ENCODE data around the gene RHNO1.

Gene RHNO1

DNA sequence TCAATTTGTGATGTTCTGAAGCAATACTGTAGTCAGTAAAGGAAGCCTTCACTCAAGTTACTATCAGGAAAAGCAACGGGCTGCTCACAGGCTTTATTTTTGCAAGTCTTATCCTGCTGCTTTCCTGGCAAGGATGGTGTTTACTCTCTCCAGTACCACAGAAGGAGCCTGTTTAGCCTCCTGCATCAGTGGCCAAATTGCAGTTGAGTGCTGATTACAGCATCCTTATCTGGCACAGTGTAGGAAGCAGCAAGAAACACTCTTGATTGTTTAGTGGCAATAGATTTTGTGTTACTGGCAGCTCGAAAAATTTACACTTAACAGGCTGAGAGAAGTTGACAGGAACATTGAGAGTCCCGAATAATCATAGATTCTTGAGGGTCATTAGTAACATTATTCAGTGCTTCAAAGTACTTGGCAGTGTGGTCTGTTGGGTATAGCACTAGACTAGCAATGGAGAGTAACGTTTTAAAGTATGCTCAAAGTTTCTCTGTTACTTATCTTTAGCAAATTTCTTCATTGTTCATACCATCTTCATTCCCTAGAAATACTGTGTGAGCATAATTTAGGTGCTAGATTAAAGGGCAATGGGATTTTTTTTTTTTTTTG, 25.4 kb downstream of the RHNO1 start:
- Histone ChIP-seq H3K36me3 (ENCODE audit: control insufficient read depth in 4 of 4, insufficient read depth in 4 of 4, low read length in 3 of 4) (no peaks in the 10 kb centered on the region), H3K9me3 (ENCODE audit: control extremely low read depth in 1 of 5, control insufficient read depth in 4 of 5, insufficient read depth in 2 of 5, low read depth in 1 of 5, low read length in 4 of 5) (no peaks in the 10 kb centered on the region), H3K4me3 (ENCODE audit: control insufficient read depth in 1 of 7, extremely low read depth in 1 of 7, insufficient read depth in 4 of 7, low read depth in 2 of 7, low read length in 6 of 7) (no peak overlapping the region), H3K4me1 (ENCODE audit: control extremely low read depth in 1 of 4, control insufficient read depth in 4 of 4, insufficient read depth in 4 of 4, low read length in 3 of 4) (no peaks in the 10 kb centered on the region), H3K27ac (ENCODE audit: insufficient read depth in 1 of 2, low read depth in 1 of 2, low read length in 2 of 2, poor library complexity in 1 of 2, severe bottlenecking in 2 of 2) (no peak overlapping the region), H3K27me3 (replicated peaks in 2 of 5; ENCODE audit: control insufficient read depth in 4 of 5, insufficient read depth in 5 of 5, low read length in 4 of 5) (no peaks in the 10 kb centered on the region)
- ChIA-PET POLR2A (no interaction called here), CTCF (no interaction called here)
- peak in 1 of 3 donors; percentile 30 for DNase-seq
- WGBS (ENCODE audit: insufficient coverage), result 93% methylated on average over 1 of the region's 4 CpGs

DNA sequence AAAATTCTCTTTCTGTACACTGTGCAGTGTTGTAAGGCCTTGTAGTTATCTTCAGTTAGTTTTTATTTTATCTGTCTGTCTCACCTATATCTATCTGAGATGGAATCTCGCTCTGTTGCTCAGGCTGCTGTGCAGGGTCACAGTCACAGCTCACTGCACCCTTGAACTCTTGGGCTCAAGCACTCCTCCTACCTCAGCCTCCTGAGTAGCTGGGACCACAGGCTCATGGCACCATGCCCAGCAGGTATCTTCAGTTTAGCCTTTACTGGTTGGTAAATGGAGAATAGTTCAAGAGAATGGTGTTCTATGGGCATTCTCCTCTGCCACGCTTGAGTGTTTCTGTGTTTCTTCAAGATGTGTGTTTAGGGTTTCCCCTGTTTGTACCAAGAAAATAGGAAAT, 27.2 kb downstream of the RHNO1 start:
- Histone ChIP-seq H3K9me3 (ENCODE audit: control extremely low read depth in 1 of 5, control insufficient read depth in 4 of 5, insufficient read depth in 2 of 5, low read depth in 1 of 5, low read length in 4 of 5) (no peaks in the 10 kb centered on the region), H3K4me1 (ENCODE audit: control extremely low read depth in 1 of 4, control insufficient read depth in 4 of 4, insufficient read depth in 4 of 4, low read length in 3 of 4) (no peaks in the 10 kb centered on the region), H3K27ac (ENCODE audit: insufficient read depth in 1 of 2, low read depth in 1 of 2, low read length in 2 of 2, poor library complexity in 1 of 2, severe bottlenecking in 2 of 2) (no peak overlapping the region), H3K4me3 (ENCODE audit: control insufficient read depth in 1 of 7, extremely low read depth in 1 of 7, insufficient read depth in 4 of 7, low read depth in 2 of 7, low read length in 6 of 7) (no peak overlapping the region), H3K27me3 (replicated peaks in 2 of 5; ENCODE audit: control insufficient read depth in 4 of 5, insufficient read depth in 5 of 5, low read length in 4 of 5) (no peaks in the 10 kb centered on the region), H3K36me3 (ENCODE audit: control insufficient read depth in 4 of 4, insufficient read depth in 4 of 4, low read length in 3 of 4) (no peaks in the 10 kb centered on the region)
- POLR2A ChIA-PET, result no interaction called here
- 73% methylated on average over 2 of the region's 2 CpGs for WGBS (ENCODE audit: insufficient coverage)
- DNase-seq, result no peak
- CTCF ChIA-PET, result no interaction called here

DNA sequence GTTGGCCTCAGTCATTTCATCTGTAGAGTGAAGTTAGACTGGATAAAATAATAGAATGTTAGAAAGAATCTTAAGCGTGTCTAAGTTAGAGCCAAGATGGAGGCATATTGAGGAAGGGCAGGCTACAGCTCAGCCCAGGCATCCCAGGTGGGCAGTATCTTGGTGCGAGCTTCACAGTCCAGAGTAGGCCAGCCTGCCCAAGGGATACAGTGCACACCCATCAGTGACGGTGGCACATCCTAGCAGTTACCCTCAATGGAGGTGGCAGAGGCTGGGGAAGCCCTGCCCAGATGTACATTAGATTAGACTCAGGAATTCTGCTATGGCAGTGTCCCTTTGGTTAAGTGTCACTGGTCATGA, 35.2 kb downstream of the RHNO1 start:
- H3K9me3 ChIP-seq (ENCODE audit: control extremely low read depth in 1 of 5, control insufficient read depth in 4 of 5, insufficient read depth in 2 of 5, low read depth in 1 of 5, low read length in 4 of 5), result no peaks in the 10 kb centered on the region
- CTCF ChIA-PET, result interaction anchor here (0.5 to 0.6 kb wide), 2 partner anchors 17 to 42 kb away, joined by 3 read pairs; no protein-coding TSS in a partner anchor
- H3K36me3 ChIP-seq (ENCODE audit: control insufficient read depth in 4 of 4, insufficient read depth in 4 of 4, low read length in 3 of 4), result peaks cover 0 to 4% (median 0%) of the 10 kb centered on the region in 4 experiments
- H3K27ac ChIP-seq (ENCODE audit: insufficient read depth in 1 of 2, low read depth in 1 of 2, low read length in 2 of 2, poor library complexity in 1 of 2, severe bottlenecking in 2 of 2), result no peak overlapping the region
- H3K4me3 ChIP-seq (ENCODE audit: control insufficient read depth in 1 of 7, extremely low read depth in 1 of 7, insufficient read depth in 4 of 7, low read depth in 2 of 7, low read length in 6 of 7), result no peak overlapping the region
- H3K4me1 ChIP-seq (ENCODE audit: control extremely low read depth in 1 of 4, control insufficient read depth in 4 of 4, insufficient read depth in 4 of 4, low read length in 3 of 4), result no peaks in the 10 kb centered on the region
- WGBS (ENCODE audit: insufficient coverage), result 91% methylated on average over 3 of the region's 3 CpGs
- POLR2A ChIA-PET, result interaction anchor here (0.6 kb wide), 1 partner anchor 16 kb away, joined by 8 read pairs; no protein-coding TSS in a partner anchor
- no peak for DNase-seq
- H3K27me3 ChIP-seq (replicated peaks in 2 of 5; ENCODE audit: control insufficient read depth in 4 of 5, insufficient read depth in 5 of 5, low read length in 4 of 5), result no peaks in the 10 kb centered on the region

DNA sequence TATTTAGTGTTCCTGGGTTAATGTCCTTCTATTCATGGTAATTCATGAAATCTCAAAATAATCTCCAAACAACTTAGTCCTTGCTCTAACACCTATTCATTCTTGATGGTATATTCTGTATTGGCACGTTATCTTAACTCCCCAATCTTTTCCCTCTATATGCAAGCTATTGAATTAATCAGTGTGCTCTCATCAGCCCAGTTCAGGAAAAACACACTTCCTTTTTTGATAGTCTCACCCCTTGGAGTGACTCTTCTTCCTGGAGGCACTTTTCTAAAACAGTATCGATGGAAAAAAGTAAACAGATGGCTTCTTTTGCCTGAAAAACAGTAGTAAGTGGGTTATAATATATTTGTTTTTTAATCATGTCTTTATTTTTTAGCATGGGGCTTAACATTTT, 42.2 kb downstream of the RHNO1 start:
- Histone ChIP-seq H3K4me1 (ENCODE audit: control extremely low read depth in 1 of 4, control insufficient read depth in 4 of 4, insufficient read depth in 4 of 4, low read length in 3 of 4) (no peaks in the 10 kb centered on the region), H3K27ac (ENCODE audit: insufficient read depth in 1 of 2, low read depth in 1 of 2, low read length in 2 of 2, poor library complexity in 1 of 2, severe bottlenecking in 2 of 2) (no peak overlapping the region), H3K4me3 (ENCODE audit: control insufficient read depth in 1 of 7, extremely low read depth in 1 of 7, insufficient read depth in 4 of 7, low read depth in 2 of 7, low read length in 6 of 7) (no peak overlapping the region), H3K27me3 (replicated peaks in 2 of 5; ENCODE audit: control insufficient read depth in 4 of 5, insufficient read depth in 5 of 5, low read length in 4 of 5) (no peaks in the 10 kb centered on the region), H3K36me3 (ENCODE audit: control insufficient read depth in 4 of 4, insufficient read depth in 4 of 4, low read length in 3 of 4) (peaks cover 2 to 8% (median 5%) of the 10 kb centered on the region in 4 experiments), H3K9me3 (ENCODE audit: control extremely low read depth in 1 of 5, control insufficient read depth in 4 of 5, insufficient read depth in 2 of 5, low read depth in 1 of 5, low read length in 4 of 5) (no peaks in the 10 kb centered on the region)
- 80% methylated on average over 1 of the region's 2 CpGs for WGBS (ENCODE audit: insufficient coverage)
- DNase-seq, result no peak
- CTCF ChIA-PET, result no interaction called here
- POLR2A ChIA-PET, result no interaction called here

DNA sequence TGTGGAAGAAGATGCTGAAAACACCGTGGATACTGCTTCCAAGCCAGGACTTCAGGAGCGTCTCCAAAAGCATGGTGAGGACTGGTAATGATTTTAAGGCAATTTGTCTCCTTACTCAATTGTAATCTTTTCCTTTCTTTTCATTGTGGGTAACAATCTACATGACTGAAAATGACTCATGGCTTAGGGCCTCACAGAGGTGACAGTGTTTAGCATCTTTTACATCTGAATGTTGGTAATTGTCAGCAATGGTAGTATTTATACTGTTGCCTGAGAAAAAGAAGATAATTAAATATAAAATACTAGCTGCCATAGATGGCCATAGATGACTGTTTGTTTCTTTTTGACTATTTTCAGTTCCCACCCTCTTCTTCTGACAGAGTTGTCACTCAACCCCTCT, 45.3 kb downstream of the RHNO1 start:
- no peaks in the 10 kb centered on the region for H3K4me1 ChIP-seq (ENCODE audit: control extremely low read depth in 1 of 4, control insufficient read depth in 4 of 4, insufficient read depth in 4 of 4, low read length in 3 of 4)
- no peak for DNase-seq
- H3K27ac ChIP-seq (ENCODE audit: insufficient read depth in 1 of 2, low read depth in 1 of 2, low read length in 2 of 2, poor library complexity in 1 of 2, severe bottlenecking in 2 of 2), result no peak overlapping the region
- ChIA-PET POLR2A (interaction anchor here (0.6 kb wide), 1 partner anchor 42 kb away, joined by 3 read pairs; no protein-coding TSS in a partner anchor), CTCF (interaction anchor here (1.2 kb wide), 1 partner anchor 32 kb away, joined by 3 read pairs; the partner anchor contains the start of gene TULP3)
- H3K4me3 ChIP-seq (ENCODE audit: control insufficient read depth in 1 of 7, extremely low read depth in 1 of 7, insufficient read depth in 4 of 7, low read depth in 2 of 7, low read length in 6 of 7), result no peak overlapping the region
- H3K27me3 ChIP-seq (replicated peaks in 2 of 5; ENCODE audit: control insufficient read depth in 4 of 5, insufficient read depth in 5 of 5, low read length in 4 of 5), result no peaks in the 10 kb centered on the region
- H3K9me3 ChIP-seq (ENCODE audit: control extremely low read depth in 1 of 5, control insufficient read depth in 4 of 5, insufficient read depth in 2 of 5, low read depth in 1 of 5, low read length in 4 of 5), result no peaks in the 10 kb centered on the region
- H3K36me3 ChIP-seq (ENCODE audit: control insufficient read depth in 4 of 4, insufficient read depth in 4 of 4, low read length in 3 of 4), result peaks cover 2 to 8% (median 5%) of the 10 kb centered on the region in 4 experiments
- WGBS (ENCODE audit: insufficient coverage), result no CpG with 5 or more reads among the region's 2 CpGs

DNA sequence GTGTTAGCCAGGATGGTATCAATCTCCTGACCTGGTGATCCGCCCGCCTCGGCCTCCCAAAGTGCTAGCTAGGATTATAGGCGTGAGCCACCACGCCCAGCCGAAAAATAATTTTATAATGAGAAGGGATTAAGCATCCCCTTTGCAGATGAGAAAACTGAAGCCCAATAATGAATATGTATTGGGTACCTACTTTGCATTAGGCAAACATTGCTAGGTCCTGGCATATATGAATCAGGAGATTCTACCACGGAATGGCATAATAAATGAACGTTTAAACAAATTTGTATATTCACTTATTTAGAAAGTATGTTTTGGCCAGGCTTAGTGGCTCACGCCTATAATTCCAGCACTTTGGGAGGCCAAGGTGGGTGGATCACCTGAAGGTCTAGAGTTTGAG, 46.0 kb downstream of the RHNO1 start:
- POLR2A ChIA-PET, result no interaction called here
- H3K4me1 ChIP-seq (ENCODE audit: control extremely low read depth in 1 of 4, control insufficient read depth in 4 of 4, insufficient read depth in 4 of 4, low read length in 3 of 4), result no peaks in the 10 kb centered on the region
- H3K4me3 ChIP-seq (ENCODE audit: control insufficient read depth in 1 of 7, extremely low read depth in 1 of 7, insufficient read depth in 4 of 7, low read depth in 2 of 7, low read length in 6 of 7), result no peak overlapping the region
- peaks cover 2 to 8% (median 5%) of the 10 kb centered on the region in 4 experiments for H3K36me3 ChIP-seq (ENCODE audit: control insufficient read depth in 4 of 4, insufficient read depth in 4 of 4, low read length in 3 of 4)
- H3K27ac ChIP-seq (ENCODE audit: insufficient read depth in 1 of 2, low read depth in 1 of 2, low read length in 2 of 2, poor library complexity in 1 of 2, severe bottlenecking in 2 of 2), result no peak overlapping the region
- no peak for DNase-seq
- 97% methylated on average over 5 of the region's 9 CpGs for WGBS (ENCODE audit: insufficient coverage)
- CTCF ChIA-PET, result no interaction called here
- no peaks in the 10 kb centered on the region for H3K9me3 ChIP-seq (ENCODE audit: control extremely low read depth in 1 of 5, control insufficient read depth in 4 of 5, insufficient read depth in 2 of 5, low read depth in 1 of 5, low read length in 4 of 5)
- H3K27me3 ChIP-seq (replicated peaks in 2 of 5; ENCODE audit: control insufficient read depth in 4 of 5, insufficient read depth in 5 of 5, low read length in 4 of 5), result no peaks in the 10 kb centered on the region

DNA sequence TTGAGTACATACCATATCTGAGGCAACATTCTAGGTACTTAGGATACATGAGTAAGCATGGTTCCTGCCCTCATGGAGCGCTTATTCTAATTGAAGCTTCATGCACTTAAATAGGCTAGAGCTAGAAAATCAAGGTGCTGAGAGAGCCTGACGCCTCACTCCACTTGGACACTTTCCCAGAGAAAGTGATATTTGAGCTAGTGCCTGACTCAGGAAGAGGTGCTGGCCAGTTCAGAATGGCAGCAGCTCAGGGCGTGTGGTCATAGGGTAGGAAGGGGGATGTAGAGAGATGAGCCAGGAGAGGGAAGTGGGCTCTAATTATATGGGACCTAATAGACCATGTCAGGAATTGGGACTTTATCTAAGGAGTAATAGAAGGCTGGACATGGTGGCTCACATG, 47.0 kb downstream of the RHNO1 start:
- peaks cover 2 to 8% (median 5%) of the 10 kb centered on the region in 4 experiments for H3K36me3 ChIP-seq (ENCODE audit: control insufficient read depth in 4 of 4, insufficient read depth in 4 of 4, low read length in 3 of 4)
- 97% methylated on average over 3 of the region's 3 CpGs for WGBS (ENCODE audit: insufficient coverage)
- no peak for DNase-seq
- H3K27me3 ChIP-seq (replicated peaks in 2 of 5; ENCODE audit: control insufficient read depth in 4 of 5, insufficient read depth in 5 of 5, low read length in 4 of 5), result no peaks in the 10 kb centered on the region
- H3K9me3 ChIP-seq (ENCODE audit: control extremely low read depth in 1 of 5, control insufficient read depth in 4 of 5, insufficient read depth in 2 of 5, low read depth in 1 of 5, low read length in 4 of 5), result no peaks in the 10 kb centered on the region
- no peak overlapping the region for H3K27ac ChIP-seq (ENCODE audit: insufficient read depth in 1 of 2, low read depth in 1 of 2, low read length in 2 of 2, poor library complexity in 1 of 2, severe bottlenecking in 2 of 2)
- CTCF ChIA-PET, result interaction anchor here (1.6 kb wide), 1 partner anchor 78 kb away, joined by 3 read pairs; no protein-coding TSS in a partner anchor
- no peaks in the 10 kb centered on the region for H3K4me1 ChIP-seq (ENCODE audit: control extremely low read depth in 1 of 4, control insufficient read depth in 4 of 4, insufficient read depth in 4 of 4, low read length in 3 of 4)
- POLR2A ChIA-PET, result no interaction called here
- no peak overlapping the region for H3K4me3 ChIP-seq (ENCODE audit: control insufficient read depth in 1 of 7, extremely low read depth in 1 of 7, insufficient read depth in 4 of 7, low read depth in 2 of 7, low read length in 6 of 7)
